LNCAP (cell line): ENCODE measurements around the gene TRPM7.
A peak's percentile ranks its signal among the peaks of the same experiment; 100 is the strongest.

Source experiments
- TF ChIP-seq, protein P1 (sequence below): fragments of 450-650 bp; IDR thresholded peaks from 2 replicates; pipeline ENCODE4 v1.5.1; 2017; ENCODE audit warnings: mild to moderate bottlenecking

The TRPM7 gene

GRCh38 chr15:50676799-50677483 is 9.7 kb downstream of the TRPM7 start:
- TF ChIP-seq, protein P1, sequence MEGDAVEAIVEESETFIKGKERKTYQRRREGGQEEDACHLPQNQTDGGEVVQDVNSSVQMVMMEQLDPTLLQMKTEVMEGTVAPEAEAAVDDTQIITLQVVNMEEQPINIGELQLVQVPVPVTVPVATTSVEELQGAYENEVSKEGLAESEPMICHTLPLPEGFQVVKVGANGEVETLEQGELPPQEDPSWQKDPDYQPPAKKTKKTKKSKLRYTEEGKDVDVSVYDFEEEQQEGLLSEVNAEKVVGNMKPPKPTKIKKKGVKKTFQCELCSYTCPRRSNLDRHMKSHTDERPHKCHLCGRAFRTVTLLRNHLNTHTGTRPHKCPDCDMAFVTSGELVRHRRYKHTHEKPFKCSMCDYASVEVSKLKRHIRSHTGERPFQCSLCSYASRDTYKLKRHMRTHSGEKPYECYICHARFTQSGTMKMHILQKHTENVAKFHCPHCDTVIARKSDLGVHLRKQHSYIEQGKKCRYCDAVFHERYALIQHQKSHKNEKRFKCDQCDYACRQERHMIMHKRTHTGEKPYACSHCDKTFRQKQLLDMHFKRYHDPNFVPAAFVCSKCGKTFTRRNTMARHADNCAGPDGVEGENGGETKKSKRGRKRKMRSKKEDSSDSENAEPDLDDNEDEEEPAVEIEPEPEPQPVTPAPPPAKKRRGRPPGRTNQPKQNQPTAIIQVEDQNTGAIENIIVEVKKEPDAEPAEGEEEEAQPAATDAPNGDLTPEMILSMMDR: no peak

DNA sequence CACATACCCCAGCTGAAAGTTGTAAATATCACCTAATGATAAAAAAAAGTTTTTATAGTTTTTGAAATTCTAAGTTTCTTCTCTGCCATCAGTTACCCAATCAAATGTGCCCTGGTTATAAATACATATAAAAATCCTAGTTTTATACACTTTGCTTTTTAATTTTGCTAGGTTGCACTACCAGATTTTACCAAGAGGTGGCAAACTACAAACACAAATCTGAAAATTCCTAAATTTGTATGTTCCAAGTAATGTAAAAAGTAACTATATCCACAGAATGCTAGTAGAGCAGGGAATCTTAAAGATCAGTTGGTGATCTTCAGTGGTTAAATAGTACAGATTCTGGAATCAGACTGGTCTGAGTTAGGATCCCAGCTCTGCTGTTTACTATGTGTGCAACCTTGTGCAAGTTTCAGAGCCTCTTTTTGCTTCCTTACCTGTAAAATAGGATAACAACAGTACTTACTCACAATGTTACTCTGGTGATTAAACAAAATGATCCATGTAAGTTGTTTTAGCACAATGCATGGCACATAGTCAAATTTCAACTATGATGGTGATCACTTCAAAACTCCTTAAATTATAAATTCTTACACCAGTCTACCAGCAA is 11.0 kb downstream of the TRPM7 start:
- TF ChIP-seq, protein P1: peak; percentile 82

- TF ChIP-seq, protein P1: no peak
Measured at GRCh38 chr15:50670115-50670514, 16.5 kb downstream of the TRPM7 start.

- TF ChIP-seq, protein P1: no peak
Measured at GRCh38 chr15:50669611-50670010, 17.0 kb downstream of the TRPM7 start.

DNA sequence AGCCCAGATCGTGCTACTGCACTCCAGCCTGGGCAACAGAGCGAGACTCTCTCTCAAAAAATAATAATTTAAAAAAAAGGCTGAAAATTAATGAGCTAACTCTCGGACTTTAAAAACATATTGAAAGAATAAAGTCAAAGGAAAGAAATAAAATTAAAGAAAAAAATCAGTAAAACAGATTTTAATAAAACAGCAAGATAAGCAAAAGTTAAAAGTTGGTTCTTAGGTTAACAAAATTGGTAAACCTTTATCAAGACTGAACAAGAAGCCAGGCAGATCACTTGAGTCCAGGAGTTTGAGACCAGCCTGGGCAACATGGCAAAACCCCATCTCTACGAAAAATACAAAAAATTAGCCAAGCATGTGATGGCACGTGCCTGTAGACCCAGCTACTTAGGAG is 20.7 kb downstream of the TRPM7 start:
- TF ChIP-seq, protein P1: no peak

- TF ChIP-seq, protein P1: no peak
Measured at GRCh38 chr15:50655555-50655954, 31.0 kb downstream of the TRPM7 start.

GRCh38 chr15:50653156-50653743 is 33.3 kb downstream of the TRPM7 start:
- TF ChIP-seq, protein P1: no peak
